ENCODE data around the gene VIL1.

The VIL1 gene

DNA sequence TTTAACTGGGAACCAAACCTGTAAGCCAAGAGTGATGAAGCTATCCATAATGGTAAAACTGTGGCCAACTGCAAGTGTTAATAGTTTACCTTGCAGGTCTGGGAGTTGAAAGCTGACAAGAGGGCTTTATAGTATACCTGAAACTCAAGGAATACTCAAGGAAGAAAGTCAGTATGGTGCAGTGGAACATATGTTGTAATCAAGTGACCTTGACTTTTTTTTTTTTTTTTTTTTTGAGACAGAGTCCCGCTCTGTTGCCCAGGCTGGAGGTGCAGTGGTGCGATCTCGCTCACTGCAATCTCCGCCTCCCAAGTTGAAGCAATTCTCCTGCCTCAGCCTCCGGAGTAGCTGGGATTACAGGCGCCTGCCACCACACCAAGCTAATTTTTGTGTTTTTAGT lies 27.6 kb downstream of the VIL1 start:
- no peak for DNase-seq

GRCh38 chr2:218447072-218447471 lies 28.1 kb downstream of the VIL1 start:
- no peak for DNase-seq

DNA sequence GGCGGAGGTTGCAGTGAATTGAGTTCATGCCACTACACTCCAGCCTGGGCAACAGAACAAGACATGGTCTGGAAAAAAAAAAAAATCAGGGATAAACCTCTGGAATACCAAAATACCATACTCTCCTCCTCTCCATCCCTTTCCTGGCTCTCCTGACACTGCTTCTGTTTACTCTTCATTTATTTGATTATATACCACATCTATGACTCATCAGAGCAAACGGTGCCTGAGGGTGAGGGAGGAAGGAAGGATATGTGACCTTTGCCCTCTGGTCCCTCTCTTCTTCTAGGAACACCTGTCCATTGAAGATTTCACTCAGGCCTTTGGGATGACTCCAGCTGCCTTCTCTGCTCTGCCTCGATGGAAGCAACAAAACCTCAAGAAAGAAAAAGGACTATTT lies 30.0 kb downstream of the VIL1 start:
- DNase-seq: no peak

DNA sequence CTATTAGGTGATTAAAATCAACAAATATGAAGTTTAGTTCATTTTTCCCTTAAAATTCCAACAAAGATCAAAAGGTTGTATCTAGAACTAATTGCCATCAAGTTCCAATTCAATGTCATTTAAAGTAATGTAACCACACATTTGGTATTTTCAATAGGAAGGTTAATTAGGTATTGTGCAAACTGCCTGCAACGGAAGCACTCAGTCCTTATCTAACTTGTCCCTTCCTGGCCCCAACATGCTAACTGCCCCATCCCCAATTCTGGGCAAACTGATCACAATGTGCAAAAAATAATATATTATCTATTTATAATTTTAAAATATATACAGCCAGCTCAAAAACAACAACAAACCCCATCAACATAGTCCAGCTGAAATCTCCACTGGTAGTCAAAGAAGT lies 33.2 kb downstream of the VIL1 start:
- DNase-seq: no peak

DNA sequence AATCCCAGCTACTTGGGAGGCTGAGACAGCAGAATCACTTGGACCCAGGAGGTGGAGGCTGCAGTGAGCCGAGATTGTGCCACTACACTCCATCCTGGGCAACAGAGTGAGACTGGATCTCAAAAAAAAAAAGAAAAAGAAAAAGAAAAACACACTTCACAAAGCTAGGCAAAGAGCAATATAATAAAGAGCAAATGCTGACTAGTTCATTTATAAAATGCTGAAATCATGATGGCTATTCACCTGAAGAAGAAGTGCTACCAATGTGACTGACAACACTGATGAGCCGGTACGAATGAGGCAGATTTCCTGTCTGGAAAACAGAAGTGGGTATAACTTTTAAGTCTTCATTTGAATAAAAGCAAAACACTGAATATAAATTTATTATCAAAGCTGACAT lies 37.9 kb downstream of the VIL1 start:
- no peak for DNase-seq

GRCh38 chr2:218458598-218458997 lies 39.7 kb downstream of the VIL1 start:
- DNase-seq: no peak

DNA sequence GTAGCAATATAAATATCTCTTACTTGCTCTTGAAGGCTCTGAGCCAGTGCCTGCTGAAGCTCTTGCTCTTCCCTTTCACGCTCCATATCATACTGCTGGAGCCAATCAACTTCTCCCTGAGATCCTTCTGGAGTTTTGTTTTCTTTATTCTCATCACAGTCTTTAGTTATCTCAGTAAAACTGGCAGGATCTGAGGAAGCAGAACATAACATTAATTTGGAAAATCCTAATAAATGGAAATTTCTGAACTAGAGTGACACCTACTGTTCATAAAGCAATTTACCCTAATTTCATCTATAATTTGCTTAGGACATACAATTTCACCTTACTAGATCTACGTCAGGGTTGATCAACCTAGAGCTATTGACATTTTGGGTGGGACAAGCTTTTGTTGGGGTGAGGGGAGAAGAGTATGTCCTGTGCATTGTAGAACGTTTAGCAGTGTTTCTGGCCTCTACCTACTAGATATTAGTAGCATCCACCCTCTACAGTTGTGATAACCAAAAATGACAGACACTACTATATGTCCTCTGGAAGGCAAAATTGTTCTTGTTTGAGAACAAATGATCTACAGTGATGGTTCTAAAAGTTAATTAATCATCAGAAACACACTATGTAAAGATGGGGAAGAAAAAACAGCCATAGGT lies 47.2 kb downstream of the VIL1 start:
- no peak for DNase-seq

- DNase-seq: no peak
Observed at GRCh38 chr2:218470448-218470847, 51.5 kb downstream of the VIL1 start.

GRCh38 chr2:218471036-218471435 lies 52.1 kb downstream of the VIL1 start:
- DNase-seq: no peak

DNA sequence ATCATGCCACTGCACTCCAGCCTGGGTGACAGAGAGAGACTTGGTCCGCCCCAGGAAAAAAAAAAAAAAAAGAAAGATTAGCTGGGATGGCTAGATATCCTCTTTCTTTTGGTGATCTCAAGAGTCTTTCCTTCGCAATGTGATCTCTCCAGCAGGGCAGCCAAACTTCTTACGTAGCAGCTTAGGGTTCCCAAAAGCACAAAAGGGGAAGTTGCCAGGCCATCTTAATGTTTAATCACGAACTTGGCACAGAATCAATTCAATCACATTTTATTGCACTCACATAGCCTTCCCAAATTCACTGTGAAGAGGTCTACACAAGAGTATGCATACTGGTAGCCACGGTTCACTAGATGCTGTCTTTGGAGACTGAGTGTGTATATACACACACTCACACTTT lies 53.1 kb downstream of the VIL1 start:
- DNase-seq: no peak

DNA sequence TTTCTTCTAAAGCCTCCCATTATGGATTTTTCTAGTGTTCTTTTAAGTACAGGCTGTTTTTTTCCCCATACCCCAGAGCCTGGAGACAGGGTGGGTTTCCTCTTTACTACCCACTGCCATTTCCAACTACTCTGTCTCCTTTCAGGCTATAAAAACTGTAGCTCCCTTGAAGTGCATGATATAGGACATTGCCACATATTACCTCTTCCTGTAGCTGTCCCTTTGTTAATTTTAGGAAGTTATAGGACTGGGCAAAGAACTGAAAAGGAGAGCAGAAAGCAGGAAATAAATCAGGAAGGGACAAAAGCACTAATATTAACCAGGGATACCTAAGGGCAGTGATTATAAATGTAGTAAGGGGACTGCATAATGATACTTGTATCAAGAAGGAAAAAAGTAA lies 54.1 kb downstream of the VIL1 start:
- DNase-seq: no peak

DNA sequence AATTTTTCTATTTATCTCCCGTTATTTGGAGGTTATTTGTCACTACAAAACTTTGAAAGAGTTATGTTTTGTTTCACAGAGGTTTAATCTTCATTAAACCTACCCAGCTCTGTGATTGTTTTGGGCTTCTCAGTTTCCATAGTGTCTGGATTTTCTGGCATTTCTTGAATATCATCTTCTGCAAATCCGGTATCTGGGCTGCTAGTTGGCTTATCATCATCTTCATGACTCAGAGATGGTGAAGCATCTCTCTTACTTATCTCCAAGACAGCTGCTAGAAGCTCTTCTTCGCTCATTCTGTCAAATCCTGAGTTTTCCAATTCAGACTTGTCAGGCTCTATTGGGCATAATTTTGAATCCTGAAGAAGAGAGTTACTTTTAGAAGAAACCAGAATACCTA lies 55.6 kb downstream of the VIL1 start:
- no peak for DNase-seq

DNA sequence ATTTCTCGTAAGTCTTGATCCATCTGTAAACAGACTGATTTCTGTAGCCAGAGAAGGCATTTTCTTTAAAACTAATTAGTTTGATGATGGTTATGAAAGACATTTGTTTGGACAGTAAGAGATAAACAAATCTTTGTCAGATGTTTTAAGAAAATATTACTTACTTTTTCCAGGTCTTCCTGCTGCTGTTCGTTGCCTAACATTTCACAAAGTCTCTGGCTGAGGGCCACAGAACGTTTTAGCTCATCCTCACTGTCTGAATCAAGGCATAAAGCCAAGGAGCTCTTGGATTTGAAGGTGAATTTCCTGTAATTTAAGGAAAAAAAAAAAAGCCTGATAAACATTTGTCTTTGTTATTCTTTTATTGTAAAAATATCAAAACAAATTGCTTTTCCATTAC lies 57.8 kb downstream of the VIL1 start:
- no peak for DNase-seq

DNA sequence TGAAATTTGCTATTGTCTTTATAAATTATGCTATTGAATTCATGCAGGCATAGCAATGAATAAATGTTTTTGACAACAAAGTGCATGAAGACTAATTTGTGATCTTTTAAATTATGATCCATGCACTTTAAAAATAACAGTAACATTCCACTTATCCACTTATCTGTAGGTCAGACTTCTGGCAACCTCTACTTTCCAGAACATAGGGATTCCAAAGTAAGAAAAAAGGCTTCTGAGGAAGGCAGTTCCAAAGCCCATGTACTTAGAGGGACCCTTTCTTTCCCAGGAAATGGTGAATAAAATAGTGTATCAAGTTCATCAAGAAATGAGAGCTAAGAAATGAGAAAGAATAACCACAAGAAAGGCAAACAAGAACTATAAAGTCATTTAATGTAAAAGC lies 58.3 kb downstream of the VIL1 start:
- no peak for DNase-seq

- DNase-seq: no peak
Observed at GRCh38 chr2:218478544-218478943, 59.6 kb downstream of the VIL1 start.

DNA sequence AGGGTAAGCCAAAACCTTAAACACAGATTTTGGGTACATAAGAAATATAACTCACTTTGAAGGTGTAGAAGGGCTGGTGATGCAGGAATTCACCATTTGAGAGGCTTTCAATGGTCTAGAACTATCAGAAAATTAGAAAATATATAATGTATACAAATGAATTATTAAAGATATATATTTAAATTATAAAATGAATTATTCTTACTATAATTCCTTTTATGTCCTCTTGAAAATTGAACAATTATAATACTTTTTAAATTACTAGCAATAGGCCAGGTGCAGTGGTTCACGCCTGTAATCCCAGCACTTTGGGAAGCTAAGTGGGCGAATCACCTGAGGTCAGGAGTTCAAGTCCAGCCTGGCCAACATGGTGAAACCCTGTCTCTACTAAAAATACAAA lies 60.7 kb downstream of the VIL1 start:
- no peak for DNase-seq

DNA sequence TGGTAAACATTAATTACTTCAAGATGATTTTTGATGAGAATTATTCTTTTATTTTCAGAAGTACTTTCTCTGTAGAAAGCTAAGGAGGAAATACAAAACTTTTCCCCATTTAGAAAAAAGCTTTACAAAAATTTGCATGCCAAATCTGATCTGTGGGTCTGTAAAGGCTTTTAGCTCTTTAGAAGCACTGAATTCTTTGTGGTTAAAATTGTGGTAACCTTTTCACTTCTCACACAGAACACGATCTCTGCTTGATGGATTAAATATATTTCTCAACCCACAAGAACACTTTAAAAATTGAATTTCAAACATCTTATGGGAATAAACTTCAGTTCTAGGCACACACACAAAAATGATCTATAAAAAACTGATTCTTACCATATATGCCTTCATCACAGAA lies 63.7 kb downstream of the VIL1 start:
- DNase-seq: no peak

DNA sequence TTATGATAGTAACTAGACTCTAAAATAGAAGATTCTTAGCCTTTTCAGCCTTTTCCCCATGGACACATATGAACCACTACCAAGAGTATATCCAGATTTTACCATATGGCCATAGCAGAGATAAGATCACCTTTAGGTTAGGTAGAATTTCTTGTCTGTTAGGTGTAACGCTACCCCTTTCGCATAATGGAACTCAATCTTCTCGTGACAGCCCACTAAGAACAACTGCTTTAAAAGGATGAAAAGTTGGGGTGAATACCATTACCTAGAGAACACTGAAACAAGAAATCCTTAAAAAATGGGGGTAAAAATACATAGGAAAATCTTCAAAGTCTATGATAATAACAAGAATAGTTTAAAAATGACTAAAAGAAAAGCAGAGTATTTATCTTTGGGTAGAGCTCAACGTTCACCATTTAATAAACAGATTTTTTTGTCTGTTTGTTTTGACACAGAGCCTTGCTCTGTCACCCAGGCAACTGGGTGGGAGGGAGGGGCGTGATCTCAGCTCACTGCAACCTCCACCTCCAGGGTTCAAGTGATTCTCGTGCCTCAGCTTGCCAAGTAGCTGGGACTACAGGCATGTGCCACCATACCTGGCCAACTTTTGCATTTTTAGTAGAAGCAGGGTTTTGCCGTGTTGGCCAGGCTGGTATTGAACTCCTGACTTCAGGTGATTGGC lies 67.2 kb downstream of the VIL1 start:
- no peak for DNase-seq

GRCh38 chr2:218500501-218501060 lies 81.7 kb downstream of the VIL1 start:
- DNase-seq: no peak

DNA sequence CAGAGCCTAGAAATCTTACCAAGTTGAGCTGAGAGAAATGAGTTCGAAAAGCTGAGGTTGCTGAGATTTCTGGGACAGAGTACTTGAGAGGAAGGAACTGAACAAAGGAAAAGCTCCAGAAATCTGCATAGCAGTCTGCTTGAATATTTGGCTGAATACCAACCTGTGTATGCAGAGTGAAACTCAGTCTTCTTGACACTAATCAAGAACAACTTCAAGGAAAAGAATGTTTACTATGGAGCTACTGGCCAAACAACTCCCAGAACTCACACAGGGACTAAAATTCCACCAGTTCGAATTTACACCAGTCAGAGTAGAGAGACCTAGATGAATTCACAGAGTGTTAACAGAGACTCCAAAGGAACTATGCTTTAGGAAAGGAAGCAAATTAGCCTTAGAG lies 82.7 kb downstream of the VIL1 start:
- DNase-seq: no peak
